ENCODE results near the gene PHYH.

GRCh38 chr10:13322615-13323148 lies 22.8 kb upstream of the PHYH start:
- TF ChIP-seq, protein P1, sequence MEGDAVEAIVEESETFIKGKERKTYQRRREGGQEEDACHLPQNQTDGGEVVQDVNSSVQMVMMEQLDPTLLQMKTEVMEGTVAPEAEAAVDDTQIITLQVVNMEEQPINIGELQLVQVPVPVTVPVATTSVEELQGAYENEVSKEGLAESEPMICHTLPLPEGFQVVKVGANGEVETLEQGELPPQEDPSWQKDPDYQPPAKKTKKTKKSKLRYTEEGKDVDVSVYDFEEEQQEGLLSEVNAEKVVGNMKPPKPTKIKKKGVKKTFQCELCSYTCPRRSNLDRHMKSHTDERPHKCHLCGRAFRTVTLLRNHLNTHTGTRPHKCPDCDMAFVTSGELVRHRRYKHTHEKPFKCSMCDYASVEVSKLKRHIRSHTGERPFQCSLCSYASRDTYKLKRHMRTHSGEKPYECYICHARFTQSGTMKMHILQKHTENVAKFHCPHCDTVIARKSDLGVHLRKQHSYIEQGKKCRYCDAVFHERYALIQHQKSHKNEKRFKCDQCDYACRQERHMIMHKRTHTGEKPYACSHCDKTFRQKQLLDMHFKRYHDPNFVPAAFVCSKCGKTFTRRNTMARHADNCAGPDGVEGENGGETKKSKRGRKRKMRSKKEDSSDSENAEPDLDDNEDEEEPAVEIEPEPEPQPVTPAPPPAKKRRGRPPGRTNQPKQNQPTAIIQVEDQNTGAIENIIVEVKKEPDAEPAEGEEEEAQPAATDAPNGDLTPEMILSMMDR (conservative IDR thresholded peaks at IDR 0.05 in 1 of 2, IDR thresholded peaks at IDR 0.05 in 1 of 2; ENCODE audit: low read depth in 1 of 2, low read length in 2 of 2), result no peak
- no peak for TF ChIP-seq EZH2 (IDR thresholded peaks at IDR 0.05; ENCODE audit: low read length, missing control alignments)
